Amygdala (tissue), 56 donors: Measurements from ENCODE around the gene SYT5.
"Not testable (repeated sequence)": the region's sequence is repeated elsewhere in the genome, so short reads cannot be mapped to it uniquely, and the experiment has no call there.

ENCODE experiments used
- DNase-seq, 56 donors: peaks; one replicate each; lab custom pipeline; 2025; lab: John Stamatoyannopoulos, UW

SYT5 gene

GRCh38 chr19:55179606-55180484 is at the start of gene SYT5:
TSS of gene SYT5 (minus strand) at chr19:55180289. CDS start at chr19:55179041, 1,248 bp downstream.
- peak in 13 of 56 donors; percentile 9 to 47 (median 28) for DNase-seq

GRCh38 chr19:55229789-55230182 is 49.7 kb upstream of the SYT5 start:
- no peak for DNase-seq

GRCh38 chr19:55229145-55229788 is 49.2 kb upstream of the SYT5 start:
- DNase-seq = no peak

GRCh38 chr19:55228403-55229031 is 48.4 kb upstream of the SYT5 start, which contains the start of gene TMEM86B:
TSS of gene TMEM86B (minus strand) at chr19:55228763. CDS start at chr19:55228741, 22 bp downstream.
- no peak for DNase-seq

GRCh38 chr19:55228015-55228391 is 47.9 kb upstream of the SYT5 start:
- DNase-seq = no peak

DNA sequence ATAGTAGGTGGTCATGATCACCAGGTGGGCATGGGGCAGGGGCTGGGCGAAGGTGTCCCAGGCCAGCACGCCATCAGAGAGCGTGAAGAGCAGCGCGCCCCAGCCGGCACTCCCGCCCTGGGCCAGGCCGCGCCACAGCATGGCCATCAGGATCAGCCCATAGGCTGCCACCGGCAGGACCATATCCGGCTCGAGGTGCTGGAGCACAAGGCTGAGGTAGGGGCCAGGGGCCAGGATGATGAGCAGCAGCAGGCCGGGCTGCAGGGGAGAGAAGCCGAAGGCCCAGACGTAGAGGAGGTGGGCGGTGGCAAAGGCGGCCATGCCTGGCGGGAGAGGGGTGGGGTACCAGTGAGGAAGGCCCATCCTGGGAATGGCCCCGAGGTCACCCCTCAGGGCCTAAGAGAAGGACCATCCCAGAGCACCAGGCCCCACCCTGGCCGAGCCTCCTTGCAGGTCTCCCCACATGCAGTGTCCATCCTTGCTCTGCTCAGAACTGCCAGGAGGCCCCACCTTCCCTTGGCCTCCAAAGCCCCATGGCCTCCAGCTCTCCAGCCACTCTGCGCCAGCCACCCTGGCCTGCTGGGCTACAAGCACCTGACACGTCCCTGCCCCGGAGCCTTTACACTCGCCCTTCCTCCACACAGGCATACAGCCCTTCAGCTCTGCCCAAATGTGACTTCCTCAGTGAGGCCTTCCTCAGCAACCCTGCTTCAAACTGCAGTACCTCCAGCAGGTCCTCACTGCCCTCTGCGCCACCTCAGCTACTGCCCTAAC is 47.3 kb upstream of the SYT5 start:
- no peak for DNase-seq

DNA sequence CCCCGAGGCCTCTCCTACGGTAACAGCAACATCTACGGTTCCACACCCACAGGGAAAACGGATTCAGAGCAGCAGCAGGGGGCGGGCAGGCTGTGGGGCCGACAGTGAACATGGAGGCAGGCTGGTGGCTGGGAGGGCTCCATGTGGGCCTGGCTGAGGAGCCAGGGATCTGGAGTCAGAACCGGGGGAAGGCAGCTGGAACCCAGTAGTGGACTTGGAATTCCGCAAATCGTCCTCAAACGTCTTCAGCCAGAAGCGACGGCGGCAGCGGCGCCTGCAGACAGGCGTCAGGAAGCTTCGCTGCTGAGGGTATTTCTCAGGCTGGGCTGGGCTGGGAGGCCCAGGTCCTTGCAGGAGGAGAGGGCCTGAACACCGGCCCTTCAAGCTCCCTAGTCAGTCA is 46.7 kb upstream of the SYT5 start:
- DNase-seq = no peak

DNA sequence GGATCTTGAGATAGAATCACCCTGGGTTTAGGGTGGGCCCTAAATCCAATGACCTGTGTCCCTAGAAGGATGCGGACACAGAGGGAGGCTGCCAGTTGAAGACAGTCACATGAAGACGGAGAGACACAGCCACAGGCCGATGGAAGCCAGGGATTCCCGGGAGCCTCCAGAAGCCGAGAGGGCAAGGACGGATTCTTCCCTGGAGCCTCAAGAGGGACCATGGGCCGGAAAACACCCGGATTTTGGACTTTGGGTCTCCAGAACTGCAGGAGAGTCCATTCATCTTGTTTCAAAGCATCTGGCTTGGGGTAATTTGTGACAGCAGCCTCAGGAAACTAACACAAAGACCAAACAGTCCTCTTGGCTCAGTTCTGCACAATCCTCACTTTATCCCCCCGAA is 46.2 kb upstream of the SYT5 start:
- no peak for DNase-seq

- DNase-seq = no peak
Observed at GRCh38 chr19:55225415-55225958, 45.4 kb upstream of the SYT5 start.

GRCh38 chr19:55224679-55225414 is 44.8 kb upstream of the SYT5 start:
- DNase-seq = not testable (repeated sequence)

DNA sequence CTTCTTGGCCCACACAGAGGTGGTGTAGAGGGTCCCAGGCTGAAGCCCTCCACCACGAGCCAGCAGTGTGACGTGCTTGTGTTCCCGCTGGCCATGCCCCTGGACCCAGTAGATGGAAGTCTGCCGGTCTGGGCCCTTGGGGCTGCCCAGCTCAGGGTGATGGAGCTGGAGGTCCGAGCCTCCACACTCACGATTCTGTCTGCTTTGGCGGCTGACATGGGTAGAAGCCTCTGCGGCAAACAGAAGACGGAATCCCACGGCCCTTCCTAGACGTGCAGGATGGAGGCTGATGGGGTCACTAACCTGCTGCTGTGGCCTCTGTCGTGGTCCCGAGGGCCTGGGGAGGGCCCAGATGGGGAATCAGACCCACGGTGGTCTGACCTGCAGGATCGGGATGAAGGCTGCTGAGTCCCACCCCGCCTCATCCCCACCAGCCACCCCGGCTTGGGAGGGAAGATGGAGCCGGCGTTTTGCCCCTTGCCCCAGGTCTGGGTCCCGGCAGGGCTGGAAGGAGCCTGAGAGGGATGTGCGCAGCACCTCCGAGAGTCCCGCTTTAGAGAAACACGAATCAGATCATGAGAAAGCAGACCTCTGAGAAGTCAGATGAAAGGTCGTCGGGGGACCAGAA is 44.1 kb upstream of the SYT5 start:
- DNase-seq = no peak

DNA sequence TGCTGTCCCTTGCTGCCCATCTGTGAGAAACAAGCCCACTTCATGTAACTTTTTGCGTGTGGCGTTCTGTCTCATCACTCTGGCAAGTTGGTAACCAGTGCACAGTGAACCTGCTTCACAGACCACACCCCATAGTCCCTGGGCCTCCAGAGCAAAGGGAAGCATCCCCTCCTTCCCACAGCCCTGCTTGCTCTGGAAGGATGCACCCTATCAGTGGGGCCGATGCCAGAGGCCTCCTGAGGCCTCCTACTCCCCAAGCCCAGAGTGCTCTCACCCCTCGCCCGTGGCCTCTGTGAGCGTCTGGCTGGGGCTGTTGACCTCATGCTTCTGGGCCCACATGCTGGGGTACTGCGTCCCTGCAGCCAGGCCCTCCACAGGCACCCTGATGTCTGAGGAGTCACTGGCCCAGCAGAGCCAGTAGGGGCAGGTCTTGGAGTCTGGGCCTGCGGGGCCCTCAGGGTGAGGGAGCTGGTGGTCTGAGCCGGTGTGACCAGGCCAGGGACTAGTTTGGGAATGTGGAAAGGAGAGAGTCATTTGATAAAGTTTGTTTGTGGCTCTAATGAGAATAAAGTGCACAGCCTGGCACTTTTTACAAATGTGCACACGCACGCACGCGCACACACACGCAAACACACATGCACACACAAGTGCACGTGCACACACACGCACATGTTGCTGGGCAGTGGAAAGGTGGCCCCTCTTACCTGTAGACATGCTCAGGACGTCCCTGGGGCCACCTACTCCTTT is 43.4 kb upstream of the SYT5 start:
- DNase-seq = no peak

- no peak for DNase-seq
Observed at GRCh38 chr19:55220525-55220924, 40.4 kb upstream of the SYT5 start.

DNA sequence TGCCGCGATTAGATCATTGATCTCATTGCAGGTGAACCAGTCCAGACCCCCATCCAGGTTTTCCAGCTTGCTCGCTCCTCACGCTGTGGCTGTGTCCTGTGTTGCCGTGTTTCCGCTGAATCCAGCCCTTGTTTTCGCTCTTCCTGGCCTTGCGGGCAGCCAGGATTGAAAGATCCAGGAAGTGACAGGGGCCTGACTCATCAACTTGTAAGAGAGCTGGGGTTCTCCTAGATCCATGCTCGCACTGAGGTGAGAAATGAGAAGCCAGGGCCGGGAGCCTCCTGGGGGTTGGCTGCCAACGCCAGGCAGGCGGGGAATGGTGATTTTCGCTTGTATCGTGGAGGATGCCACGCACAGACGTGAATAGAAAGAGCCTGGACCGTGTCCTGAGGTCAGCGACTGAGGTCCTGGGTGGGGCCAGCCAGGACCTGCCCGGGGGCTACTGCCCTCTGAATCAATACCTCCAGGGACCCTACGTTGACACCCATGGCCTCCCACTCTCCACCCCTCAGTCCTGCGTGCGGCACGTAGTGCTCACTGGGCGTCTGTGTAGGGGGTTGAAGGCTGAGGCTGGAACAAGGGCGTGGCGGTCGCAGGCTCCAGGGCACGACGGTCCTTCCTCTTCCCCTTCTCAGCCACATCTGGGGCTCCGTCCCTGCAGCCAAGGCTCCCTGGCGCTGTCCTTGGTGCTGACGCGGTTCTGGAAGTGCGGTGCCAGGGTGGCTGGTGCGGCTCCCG is 36.5 kb upstream of the SYT5 start:
- DNase-seq = peak in 54 of 56 donors; percentile 14 to 87 (median 66)

- DNase-seq = no peak
Observed at GRCh38 chr19:55213547-55213946, 33.5 kb upstream of the SYT5 start.

DNA sequence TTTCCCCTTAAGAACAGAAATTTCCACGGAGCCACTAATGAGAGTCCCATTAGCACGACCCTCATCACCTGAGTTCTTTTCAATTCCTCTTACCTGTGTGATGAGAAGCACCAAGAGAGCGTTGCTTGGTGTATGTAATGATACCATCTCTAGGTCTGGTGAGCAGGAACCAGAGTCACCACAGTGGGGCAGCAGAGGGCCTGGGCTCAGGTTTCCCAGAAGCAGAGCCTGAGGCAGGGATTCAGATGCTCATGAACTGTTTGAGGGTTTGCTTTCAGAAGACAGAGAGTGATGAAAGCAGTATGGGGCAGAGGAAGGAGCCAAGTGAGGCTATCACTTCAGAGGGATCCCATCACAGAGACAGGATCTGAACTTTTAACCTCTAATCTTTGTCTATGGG is 32.4 kb upstream of the SYT5 start:
- peak in 1 of 56 donors; percentile 9 for DNase-seq

GRCh38 chr19:55209693-55210472 is 29.8 kb upstream of the SYT5 start:
- no peak for DNase-seq
